Right renal pelvis (tissue), 4 donors: Measurements from ENCODE around the gene TMEM121B. TPM values are rescaled to one million over a fixed set of nuclear protein-coding genes. Genes with fewer than 3 reads are reported as not detected.

ENCODE experiments used
- polyA plus RNA-seq, 4 donors: library from polyadenylated mRNA; unstranded; fragments of 120-200 nt; gene quantifications; one replicate each; pipeline ENCODE4 v1.2.1, GENCODE V29; 2013; ENCODE audit not compliant: insufficient read length in 4 of 4

TMEM121B gene
- polyA plus RNA-seq, 4 donors = 0.78 to 1.0 (median 0.80) TPM

Other genes with a start within 250 kb of the TMEM121B start
- gene GAB4, start 113.1 kb downstream of the TMEM121B start, polyA plus RNA-seq = not detected
- 1 to 10 TPM; 4.4 to 7.0 (median 5.8) TPM for gene IL17RA, start 36.4 kb downstream of the TMEM121B start, polyA plus RNA-seq
- gene HDHD5, start 37.9 kb upstream of the TMEM121B start, polyA plus RNA-seq = 10 to 100 TPM; 34.0 to 43.6 (median 34.7) TPM
- 10 to 100 TPM; 25.0 to 46.6 (median 35.8) TPM for gene ADA2, start 98.1 kb upstream of the TMEM121B start, polyA plus RNA-seq
- 10 to 100 TPM; 11.1 to 14.1 (median 11.7) TPM for gene CECR2, start 248.1 kb upstream of the TMEM121B start, polyA plus RNA-seq